ENCODE results near the gene EPC1. TPM values are rescaled to one million over a fixed set of nuclear protein-coding genes. Genes with fewer than 3 reads are reported as not detected.
"Not testable (repeated sequence)": the region's sequence is repeated elsewhere in the genome, so short reads cannot be mapped to it uniquely, and the experiment has no call there.

EPC1 gene
- polyA plus RNA-seq, 2 of the 4 experiments (the other 2 are of a cell fraction), result 14.7 to 47.2 TPM

DNA sequence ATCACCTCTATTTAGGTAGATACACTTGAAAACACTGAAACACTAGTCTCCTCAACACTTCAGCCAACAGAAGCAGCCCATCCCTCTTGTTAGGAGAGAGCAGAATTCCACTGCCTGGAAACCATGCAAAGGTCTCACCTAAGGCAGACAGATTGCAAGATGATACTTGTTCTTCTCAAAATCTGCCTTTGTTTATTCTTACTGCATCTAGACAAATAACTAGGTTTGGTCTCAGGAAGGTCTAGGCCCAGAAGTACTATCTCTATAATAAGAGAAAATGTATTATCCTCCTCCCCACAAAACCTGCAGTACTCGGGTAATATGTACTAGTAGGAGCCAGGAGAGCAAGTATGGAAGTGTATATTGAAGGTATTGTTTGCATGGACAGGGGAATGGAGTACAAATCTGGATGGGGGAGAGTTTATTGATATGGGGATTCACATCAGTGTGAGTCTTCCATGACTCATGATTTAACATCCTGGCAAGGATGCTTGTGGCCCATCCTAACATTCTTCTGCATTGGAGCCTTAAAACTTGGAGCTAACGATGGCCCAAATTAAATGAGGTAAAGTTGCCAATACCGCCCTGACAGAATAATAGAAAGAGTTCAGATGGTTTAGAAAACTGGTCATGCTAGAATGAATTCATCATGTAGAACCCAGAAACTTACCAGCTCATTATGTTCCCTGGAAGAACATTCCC, 109.2 kb downstream of the EPC1 start:
- ATAC-seq (no peak), DNase-seq (ENCODE audit: low read depth in 1 of 2, low spot score in 1 of 2) (no peak), FAIRE-seq (no peak)
- ChIA-PET CTCF (no interaction called here), POLR2A (no interaction called here)
- Histone ChIP-seq H3K4me2 (no peak overlapping the region), H3K9me3 (no peaks in the 10 kb centered on the region), H3K4me3 (no peak overlapping the region), H3K4me1 (peaks cover 7% of the 10 kb centered on the region; the same call in 2 of the 3 replicates), H3K27ac (no peak overlapping the region)
- TF ChIP-seq RARB (CRISPR knock-in tag; IDR thresholded peaks at IDR 0.05) (no peak), PBX3 (IDR thresholded peaks at IDR 0.05) (no peak), RNF2 (IDR thresholded peaks at IDR 0.05; ENCODE audit: borderline replicate concordance, low read depth) (no peak), POLR2AphosphoS2 (conservative IDR thresholded peaks at IDR 0.05; ENCODE audit: low read length) (no peak), EHMT2 (IDR thresholded peaks at IDR 0.05; ENCODE audit: low read depth) (no peak), ZSCAN20 (CRISPR knock-in tag; IDR thresholded peaks at IDR 0.05) (no peak), MYC (IDR thresholded peaks at IDR 0.05; ENCODE audit: borderline replicate concordance, low read length) (no peak), ZC3H11A (IDR thresholded peaks at IDR 0.05) (no peak), FOSB (CRISPR knock-in tag; IDR thresholded peaks at IDR 0.05) (no peak), FOSL2 (IDR thresholded peaks at IDR 0.05) (no peak), FOSL2 (CRISPR knock-in tag; IDR thresholded peaks at IDR 0.05) (no peak)
- TF ChIP-seq, protein P1, sequence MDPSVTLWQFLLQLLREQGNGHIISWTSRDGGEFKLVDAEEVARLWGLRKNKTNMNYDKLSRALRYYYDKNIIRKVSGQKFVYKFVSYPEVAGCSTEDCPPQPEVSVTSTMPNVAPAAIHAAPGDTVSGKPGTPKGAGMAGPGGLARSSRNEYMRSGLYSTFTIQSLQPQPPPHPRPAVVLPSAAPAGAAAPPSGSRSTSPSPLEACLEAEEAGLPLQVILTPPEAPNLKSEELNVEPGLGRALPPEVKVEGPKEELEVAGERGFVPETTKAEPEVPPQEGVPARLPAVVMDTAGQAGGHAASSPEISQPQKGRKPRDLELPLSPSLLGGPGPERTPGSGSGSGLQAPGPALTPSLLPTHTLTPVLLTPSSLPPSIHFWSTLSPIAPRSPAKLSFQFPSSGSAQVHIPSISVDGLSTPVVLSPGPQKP (IDR thresholded peaks at IDR 0.05; ENCODE audit: low read depth, low read length), result no peak
- 68% methylated on average over 3 of the region's 3 CpGs for WGBS (ENCODE audit: missing lambda C conversion rate)

DNA sequence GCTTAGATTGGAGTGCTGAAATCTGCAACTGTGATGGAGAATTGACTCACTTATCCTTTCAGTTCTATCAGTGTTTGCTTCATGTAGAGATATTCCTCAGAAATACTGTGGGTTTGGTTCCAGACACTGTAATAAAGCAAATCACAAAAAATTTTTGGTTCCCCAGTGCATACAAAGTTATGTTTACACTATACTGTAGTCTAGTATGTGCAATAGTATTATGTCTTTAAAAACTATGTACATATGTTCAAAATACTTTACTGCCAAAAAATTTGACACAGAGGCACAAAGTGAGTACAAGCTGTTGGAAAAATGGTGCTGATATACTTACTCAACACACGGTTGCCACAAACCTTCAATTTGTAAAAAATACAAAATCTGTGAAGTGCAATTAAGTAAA, 112.5 kb downstream of the EPC1 start:
- Histone ChIP-seq H3K27ac (no peak overlapping the region), H3K4me1 (peaks cover 7% of the 10 kb centered on the region; the same call in 2 of the 3 replicates), H3K4me2 (no peak overlapping the region), H3K9me3 (no peaks in the 10 kb centered on the region), H3K4me3 (no peak overlapping the region)
- no peak for FAIRE-seq
- WGBS (ENCODE audit: missing lambda C conversion rate), result 82% methylated on average over 1 of the region's 1 CpG
- TF ChIP-seq, protein P2, sequence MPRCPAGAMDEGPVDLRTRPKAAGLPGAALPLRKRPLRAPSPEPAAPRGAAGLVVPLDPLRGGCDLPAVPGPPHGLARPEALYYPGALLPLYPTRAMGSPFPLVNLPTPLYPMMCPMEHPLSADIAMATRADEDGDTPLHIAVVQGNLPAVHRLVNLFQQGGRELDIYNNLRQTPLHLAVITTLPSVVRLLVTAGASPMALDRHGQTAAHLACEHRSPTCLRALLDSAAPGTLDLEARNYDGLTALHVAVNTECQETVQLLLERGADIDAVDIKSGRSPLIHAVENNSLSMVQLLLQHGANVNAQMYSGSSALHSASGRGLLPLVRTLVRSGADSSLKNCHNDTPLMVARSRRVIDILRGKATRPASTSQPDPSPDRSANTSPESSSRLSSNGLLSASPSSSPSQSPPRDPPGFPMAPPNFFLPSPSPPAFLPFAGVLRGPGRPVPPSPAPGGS (IDR thresholded peaks at IDR 0.05), result no peak
- TF ChIP-seq POLR2A (IDR thresholded peaks at IDR 0.05; ENCODE audit: low read length), result no peak
- TF ChIP-seq SREBF2 (IDR thresholded peaks at IDR 0.05), result no peak
- no peak for TF ChIP-seq SMC3 (IDR thresholded peaks at IDR 0.05)
- no peak for TF ChIP-seq PHF8 (IDR thresholded peaks at IDR 0.05; ENCODE audit: borderline replicate concordance, low read depth)
- no peak for TF ChIP-seq ESRRA (IDR thresholded peaks at IDR 0.05; ENCODE audit: borderline replicate concordance, low read length)
- TF ChIP-seq CHD2 (IDR thresholded peaks at IDR 0.05; ENCODE audit: low read length, partially characterized antibody), result no peak
- no peak for TF ChIP-seq CTCF (IDR thresholded peaks at IDR 0.05)
- TF ChIP-seq ZC3H11A (IDR thresholded peaks at IDR 0.05), result no peak
- TF ChIP-seq EHF (CRISPR knock-in tag; IDR thresholded peaks at IDR 0.05), result no peak
- TF ChIP-seq KDM5A (IDR thresholded peaks at IDR 0.05), result no peak
- no peak for TF ChIP-seq JUN (IDR thresholded peaks at IDR 0.05)
- TF ChIP-seq ATOH8 (CRISPR knock-in tag; IDR thresholded peaks at IDR 0.05; ENCODE audit: low read depth), result no peak
- no peak for ATAC-seq
- no peak for DNase-seq (ENCODE audit: low read depth in 1 of 2, low spot score in 1 of 2)
- CTCF ChIA-PET, result interaction anchor here (1.6 kb wide), 1 partner anchor 24 kb away, joined by 4 read pairs; no protein-coding TSS in a partner anchor
- POLR2A ChIA-PET, result no interaction called here

- FAIRE-seq; DNase-seq (ENCODE audit: low read depth in 1 of 2, low spot score in 1 of 2); POLR2A ChIA-PET; H3K9me3 ChIP-seq; ATAC-seq; H3K4me2 ChIP-seq; H3K4me3 ChIP-seq; CTCF ChIA-PET; H3K4me1 ChIP-seq; H3K27ac ChIP-seq: not testable (repeated sequence)
- 86% methylated on average over 17 of the region's 36 CpGs for WGBS (ENCODE audit: missing lambda C conversion rate)
Measured at GRCh38 chr10:32233375-32233774, 113.6 kb downstream of the EPC1 start.

All from A549 (cell line).